ENCODE measurements around the gene RAB27A. TPM values are rescaled to one million over a fixed set of nuclear protein-coding genes. Genes with fewer than 3 reads are reported as not detected.

RAB27A gene
- total RNA-seq, 1 donor from 2014 or later, result 13.1 TPM

- H3K9me3 Mint-ChIP-seq, result peaks cover 7% of the 10 kb centered on the region
- peaks cover 6% of the 10 kb centered on the region for H3K4me1 Mint-ChIP-seq
- TF ChIP-seq CTCF (IDR thresholded peaks at IDR 0.05; ENCODE audit: unreplicated experiment), result no peak
- no peak within 1 kb of the TSS for H3K4me3 Mint-ChIP-seq
- H3K27me3 Mint-ChIP-seq (ENCODE audit: low read depth), result no peaks in the 10 kb centered on the region
- peak; percentile 86 to 92 for DNase-seq (ENCODE audit: low spot score in 2 of 2, unreplicated experiment in 2 of 2)
- H3K36me3 Mint-ChIP-seq, result peaks cover 2% of the 10 kb centered on the region
- no peak within 1 kb of the TSS for H3K27ac Mint-ChIP-seq
Measured at GRCh38 chr15:55196458-55197361, 92.9 kb downstream of the RAB27A start, which contains the start of gene RSL24D1. TSS of gene RSL24D1 (minus strand) at chr15:55196941. CDS start at chr15:55196890, 51 bp downstream.

- Mint-ChIP-seq H3K36me3 (peaks cover 2% of the 10 kb centered on the region), H3K9me3 (peaks cover 7% of the 10 kb centered on the region), H3K4me1 (peaks cover 6% of the 10 kb centered on the region), H3K4me3 (no peak overlapping the region), H3K27ac (no peak overlapping the region), H3K27me3 (ENCODE audit: low read depth) (no peaks in the 10 kb centered on the region)
- no peak for DNase-seq (ENCODE audit: low spot score in 2 of 2, unreplicated experiment in 2 of 2)
- TF ChIP-seq CTCF (IDR thresholded peaks at IDR 0.05; ENCODE audit: unreplicated experiment), result no peak
Measured at GRCh38 chr15:55195996-55196395, 93.6 kb downstream of the RAB27A start.

GRCh38 chr15:55194256-55194655 lies 95.4 kb downstream of the RAB27A start:
- no peak for TF ChIP-seq CTCF (IDR thresholded peaks at IDR 0.05; ENCODE audit: unreplicated experiment)
- H3K4me3 Mint-ChIP-seq, result no peak overlapping the region
- H3K36me3 Mint-ChIP-seq, result peaks cover 10% of the 10 kb centered on the region
- H3K9me3 Mint-ChIP-seq, result peaks cover 5% of the 10 kb centered on the region
- H3K4me1 Mint-ChIP-seq, result peaks cover 6% of the 10 kb centered on the region
- H3K27me3 Mint-ChIP-seq (ENCODE audit: low read depth), result no peaks in the 10 kb centered on the region
- no peak overlapping the region for H3K27ac Mint-ChIP-seq
- DNase-seq (ENCODE audit: low spot score in 2 of 2, unreplicated experiment in 2 of 2), result no peak

- DNase-seq (ENCODE audit: low spot score in 2 of 2, unreplicated experiment in 2 of 2), result no peak
- no peak overlapping the region for H3K27ac Mint-ChIP-seq
- no peaks in the 10 kb centered on the region for H3K4me1 Mint-ChIP-seq
- no peak overlapping the region for H3K4me3 Mint-ChIP-seq
- H3K27me3 Mint-ChIP-seq (ENCODE audit: low read depth), result no peaks in the 10 kb centered on the region
- peaks cover 40% of the 10 kb centered on the region for H3K36me3 Mint-ChIP-seq
- TF ChIP-seq CTCF (IDR thresholded peaks at IDR 0.05; ENCODE audit: unreplicated experiment), result no peak
- no peaks in the 10 kb centered on the region for H3K9me3 Mint-ChIP-seq
Measured at GRCh38 chr15:55186331-55186730, 103.3 kb downstream of the RAB27A start.

GRCh38 chr15:55183679-55184078 lies 105.9 kb downstream of the RAB27A start:
- Mint-ChIP-seq H3K9me3 (no peaks in the 10 kb centered on the region), H3K27me3 (ENCODE audit: low read depth) (no peaks in the 10 kb centered on the region), H3K27ac (no peak overlapping the region), H3K36me3 (peaks cover 37% of the 10 kb centered on the region), H3K4me1 (no peaks in the 10 kb centered on the region), H3K4me3 (no peak overlapping the region)
- no peak for TF ChIP-seq CTCF (IDR thresholded peaks at IDR 0.05; ENCODE audit: unreplicated experiment)
- no peak for DNase-seq (ENCODE audit: low spot score in 2 of 2, unreplicated experiment in 2 of 2)
